Kidney capillary endothelial cell (primary cell): ENCODE results near the gene FAM83C.
A peak's percentile ranks its signal among the peaks of the same experiment; 100 is the strongest.

Source experiments
- DNase-seq: peaks from one replicate; pipeline ENCODE4 v3.0.0-alpha.2; 2018; ENCODE audit warnings: low spot score

FAM83C gene

DNA sequence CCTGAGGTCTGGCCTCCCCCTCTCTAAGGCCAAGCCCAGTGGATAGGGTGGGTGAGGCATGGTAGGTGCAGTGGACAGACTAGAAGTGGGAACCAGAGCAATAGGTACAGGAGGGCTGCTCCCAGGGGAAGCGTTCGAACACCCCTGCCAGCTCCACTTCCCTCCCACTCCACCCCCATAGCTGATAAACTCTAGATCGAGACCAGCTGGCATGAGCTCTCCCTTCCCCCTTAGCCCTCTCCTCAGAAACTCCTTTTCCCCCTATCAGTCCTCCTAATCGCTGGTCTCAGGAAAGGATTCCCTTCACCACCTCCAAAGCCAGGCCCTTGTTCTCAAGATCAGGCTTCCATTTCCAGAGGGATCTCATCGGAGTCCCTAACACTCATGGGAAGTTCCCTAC is 6.0 kb upstream of the FAM83C start:
- no peak for DNase-seq

DNA sequence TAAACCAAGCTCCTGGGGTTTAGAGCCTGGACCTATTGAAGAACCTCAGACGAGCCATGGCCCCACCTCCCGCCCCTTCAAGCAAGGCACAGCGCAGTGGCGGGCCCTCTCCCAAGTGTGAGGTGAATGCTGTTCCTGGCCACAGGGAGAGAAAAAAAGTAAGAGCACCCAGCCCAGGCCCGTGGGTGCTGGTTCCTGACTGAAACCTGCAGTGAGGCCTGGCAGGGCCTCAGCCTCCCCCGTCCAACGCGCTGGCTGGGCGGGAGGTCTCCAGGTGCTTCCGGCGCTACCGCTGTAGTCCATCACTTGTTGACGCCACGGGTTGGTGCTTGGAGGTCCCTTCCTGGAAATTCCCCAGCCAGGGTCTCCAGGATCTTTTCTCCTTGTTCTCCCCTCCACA is 5.5 kb upstream of the FAM83C start:
- DNase-seq: no peak

DNA sequence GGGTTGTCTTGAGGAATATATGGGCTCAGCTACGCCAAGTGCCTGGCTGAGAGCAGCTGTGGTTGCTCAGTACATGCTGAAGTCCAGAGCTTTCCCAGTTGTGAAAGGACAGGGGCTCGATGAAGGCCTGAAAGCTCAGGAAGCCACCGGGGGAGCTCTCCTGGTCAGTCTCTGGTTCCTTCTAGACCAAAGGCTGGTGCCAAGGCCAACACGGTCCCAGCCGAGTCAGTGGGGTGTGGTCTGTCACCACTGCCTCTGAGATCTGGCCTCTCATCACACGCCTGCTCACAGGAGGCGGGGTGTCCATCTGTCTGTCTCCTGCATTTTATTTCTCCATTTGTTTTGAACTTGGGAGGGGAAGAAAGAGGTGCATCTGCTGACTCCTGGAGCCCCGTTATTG is 4.9 kb upstream of the FAM83C start:
- DNase-seq: no peak

DNA sequence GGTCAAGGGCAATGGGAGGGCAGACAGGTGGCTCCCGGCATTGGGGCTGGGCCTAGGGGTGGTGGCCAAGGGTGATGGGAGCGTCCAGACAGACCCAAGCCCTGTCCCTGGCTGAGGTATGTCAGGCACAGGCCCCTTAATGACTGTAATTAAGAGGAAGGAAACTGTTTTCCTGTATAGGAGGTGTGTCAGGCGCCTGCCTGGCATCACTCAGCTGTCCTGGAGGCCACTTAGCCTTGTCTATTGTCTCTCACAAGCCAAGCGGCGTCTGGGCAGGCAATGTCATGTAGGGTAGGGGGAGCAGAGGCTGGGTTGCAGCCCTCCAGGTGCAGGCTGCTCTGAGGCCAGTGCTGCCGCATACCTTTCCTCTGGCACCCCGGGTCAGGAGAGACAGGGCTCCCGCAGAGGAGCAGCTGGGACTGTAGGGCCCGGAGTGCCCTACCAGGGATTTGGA is 3.9 kb upstream of the FAM83C start:
- DNase-seq: peak; percentile 74

DNA sequence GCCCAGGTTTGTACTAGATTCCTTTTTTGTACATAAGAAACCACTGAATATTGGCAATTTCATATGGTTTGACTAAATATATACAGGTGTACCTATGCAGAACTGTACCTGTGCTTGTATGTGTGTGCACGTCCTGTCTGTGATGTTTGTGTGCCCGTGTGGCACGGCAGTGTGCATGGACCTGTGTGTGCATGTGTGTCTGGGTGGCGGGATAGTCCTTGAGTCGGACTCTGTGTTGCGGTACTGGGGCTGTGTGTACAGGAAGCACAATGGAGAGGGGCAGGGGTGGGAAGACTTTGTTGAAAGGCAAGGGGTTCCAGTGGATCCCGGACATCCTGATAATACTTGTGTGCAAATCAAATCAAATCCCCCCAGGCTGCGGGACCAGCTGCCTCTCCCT is 3.4 kb upstream of the FAM83C start:
- no peak for DNase-seq

DNA sequence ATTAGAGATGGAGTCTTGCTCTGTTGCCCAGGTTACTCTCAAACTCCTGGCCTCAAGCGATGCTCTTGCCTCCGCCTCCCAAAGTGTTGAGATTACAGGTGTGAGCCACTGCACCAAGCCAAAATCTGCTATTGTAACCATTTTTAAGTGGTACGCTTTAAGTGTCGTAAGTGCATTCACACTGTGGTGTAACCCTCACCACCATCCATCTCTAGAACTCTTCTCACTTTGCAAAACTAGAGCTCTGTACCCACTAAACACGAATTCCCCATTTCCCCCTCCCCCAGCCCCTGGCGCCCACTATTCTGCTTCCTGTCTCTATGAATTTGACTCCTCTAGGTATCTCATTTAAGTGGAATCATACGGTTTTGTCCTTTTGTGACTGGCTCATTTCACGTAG is 2.8 kb upstream of the FAM83C start:
- no peak for DNase-seq

DNA sequence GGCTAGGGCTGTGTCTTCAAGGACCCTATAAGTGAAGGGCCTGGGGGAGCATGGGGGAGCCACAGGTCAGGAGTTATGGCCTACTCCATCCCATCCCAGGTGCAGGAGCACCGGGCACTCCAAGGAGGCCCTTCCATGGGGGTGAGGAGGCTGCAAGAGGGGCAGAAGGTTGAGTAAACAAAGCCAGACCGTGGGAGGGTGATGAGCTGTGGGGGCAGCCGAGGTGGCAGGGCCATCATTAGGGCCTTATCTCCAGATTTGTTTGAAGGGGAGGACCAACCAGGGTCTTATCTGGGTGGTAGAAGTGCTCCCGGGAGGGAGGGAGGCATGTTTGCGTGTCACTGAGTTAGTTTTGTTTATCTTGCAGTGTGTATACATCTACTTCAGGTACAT is 2.1 kb upstream of the FAM83C start:
- DNase-seq: no peak

DNA sequence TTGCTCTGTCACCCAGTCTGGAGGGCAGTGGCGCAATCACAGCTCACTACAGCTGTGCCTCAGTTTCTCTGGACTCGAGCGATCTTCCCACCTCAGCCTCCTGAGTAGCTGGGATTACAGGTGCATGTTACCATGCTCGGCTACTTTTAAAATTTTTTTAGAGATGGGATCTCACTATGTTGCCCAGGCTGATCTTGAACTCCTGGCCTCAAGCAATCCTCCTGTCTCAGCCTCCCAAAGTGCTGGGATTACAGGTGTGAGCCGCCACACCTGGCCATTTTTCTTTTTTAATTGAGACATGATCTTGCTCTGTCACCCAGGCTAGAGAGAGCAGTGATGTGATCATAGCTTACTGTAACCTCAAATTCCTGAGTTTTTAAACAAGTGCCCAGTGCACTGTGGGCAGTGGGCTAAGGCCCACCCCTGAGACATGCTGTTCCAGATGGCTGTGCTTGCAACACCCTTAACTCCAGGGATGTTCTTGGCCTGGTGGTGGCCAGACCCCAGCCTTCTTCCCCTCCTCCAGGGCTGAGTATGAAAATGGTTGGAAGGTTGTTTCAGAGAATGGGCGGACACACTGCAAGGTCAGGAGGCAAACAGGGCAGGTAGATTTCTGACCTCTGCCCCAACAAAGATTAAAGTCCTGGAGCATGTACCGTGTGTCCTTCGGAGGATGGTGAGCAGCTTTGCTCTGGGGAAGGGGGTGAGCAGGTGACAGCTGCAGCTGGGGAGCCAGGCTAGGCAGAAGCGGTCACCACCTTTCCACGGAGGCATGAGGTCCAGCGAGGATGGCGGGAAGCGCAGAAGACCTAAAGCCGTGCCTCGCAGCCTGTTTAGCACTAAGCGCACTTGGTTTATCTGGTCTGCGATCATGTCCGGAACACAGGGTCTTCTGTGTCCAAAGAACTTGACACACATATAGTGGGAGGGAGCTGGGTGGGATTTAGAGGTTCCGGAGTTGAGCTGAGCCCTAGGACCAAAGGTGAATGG is 1.4 kb upstream of the FAM83C start:
- no peak for DNase-seq

DNA sequence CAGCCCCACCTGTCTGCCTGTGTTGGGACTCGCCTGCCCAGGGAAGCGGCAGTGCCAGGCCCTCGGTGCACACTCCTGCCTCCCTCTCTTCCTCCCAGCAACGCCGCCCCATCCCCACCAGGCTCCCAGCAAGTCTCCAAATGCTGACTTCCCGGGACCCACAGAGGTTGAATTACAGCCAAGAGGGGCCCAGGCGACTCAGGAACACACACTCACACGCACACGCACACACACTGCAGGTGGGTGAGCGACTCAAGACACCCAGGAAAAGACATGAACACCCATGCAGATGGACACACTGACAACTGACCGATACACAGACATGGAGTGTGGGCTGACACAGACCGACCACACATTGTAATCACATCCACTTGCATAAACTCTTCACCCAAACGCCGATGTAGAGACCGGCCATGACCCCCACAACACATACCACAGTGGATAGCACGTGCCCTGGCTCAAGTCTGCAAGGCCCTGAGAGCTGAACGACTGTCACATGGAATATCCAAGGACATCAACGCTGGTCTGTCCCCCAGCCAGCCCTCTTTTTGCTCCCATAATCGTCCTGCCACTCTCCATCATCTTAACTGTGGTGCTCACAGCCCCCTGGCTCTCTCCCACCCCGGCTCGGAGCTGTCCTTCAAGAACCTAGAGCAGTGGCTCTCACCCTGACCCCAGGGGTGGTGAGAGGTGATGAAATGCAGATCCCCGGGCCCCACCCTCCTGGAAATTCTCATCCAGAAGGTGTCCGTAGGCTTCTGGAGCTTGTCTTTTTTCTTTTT is 470 bp upstream of the FAM83C start:
- no peak for DNase-seq

DNA sequence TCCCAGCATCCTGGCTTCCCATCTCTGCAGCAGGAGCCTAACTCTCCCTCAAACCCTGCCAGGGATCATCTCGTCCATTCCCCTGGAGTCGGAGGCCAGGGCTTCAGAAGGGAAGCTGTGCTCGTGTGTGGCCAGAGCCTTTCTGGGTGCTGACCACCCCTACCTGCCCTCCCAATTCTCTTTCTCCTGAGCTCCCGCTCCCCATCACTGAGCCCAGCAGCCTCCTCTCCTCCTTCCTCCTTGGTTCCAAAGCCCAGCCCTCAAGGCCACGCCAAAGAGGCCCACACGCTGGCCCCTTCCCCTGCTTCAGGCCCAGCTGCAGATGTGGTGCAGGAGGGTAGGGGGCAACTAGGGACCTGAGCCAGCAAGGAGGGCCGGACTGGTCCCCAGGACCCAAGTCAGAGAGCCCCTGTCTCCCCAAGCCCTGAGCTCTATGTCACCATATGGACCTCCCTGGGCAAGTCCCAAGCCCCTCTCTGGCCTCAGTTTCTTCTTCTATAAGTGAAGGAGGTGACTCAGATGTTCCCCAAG is 1.3 kb downstream of the FAM83C start:
- no peak for DNase-seq

DNA sequence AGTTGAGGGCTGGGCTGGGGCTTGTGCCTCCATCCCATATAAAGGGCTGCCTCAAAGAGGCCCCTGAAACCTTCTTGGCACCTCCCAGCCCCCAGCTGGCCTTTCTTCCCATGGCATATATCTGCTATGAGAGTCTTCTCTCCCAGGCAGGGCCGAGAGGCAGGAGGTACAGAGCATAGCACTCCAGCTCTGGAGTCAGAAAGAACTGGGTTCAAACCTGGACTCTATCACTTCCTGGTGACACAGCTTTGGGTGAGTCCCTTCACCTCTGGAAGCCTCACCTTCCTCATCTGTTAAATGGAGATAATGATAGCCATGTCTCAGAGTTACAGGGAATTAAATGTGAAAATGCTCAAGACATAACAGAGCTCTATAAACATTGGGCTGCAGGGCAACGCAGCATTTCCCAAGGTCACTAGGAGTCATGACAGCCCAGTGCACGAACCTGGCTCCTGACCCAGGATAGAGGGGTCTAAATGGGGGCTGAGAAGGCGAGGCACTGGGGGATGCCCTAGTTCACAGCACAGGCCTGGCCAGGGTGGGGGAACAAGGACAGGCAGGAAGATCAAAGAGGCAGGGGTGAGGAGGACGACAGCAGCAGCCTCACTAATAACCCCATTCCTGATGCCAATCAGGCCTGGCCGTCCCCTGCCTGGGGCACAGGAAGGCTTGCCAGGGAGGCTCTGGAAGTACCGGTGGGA is 1.9 kb downstream of the FAM83C start:
- DNase-seq: no peak

DNA sequence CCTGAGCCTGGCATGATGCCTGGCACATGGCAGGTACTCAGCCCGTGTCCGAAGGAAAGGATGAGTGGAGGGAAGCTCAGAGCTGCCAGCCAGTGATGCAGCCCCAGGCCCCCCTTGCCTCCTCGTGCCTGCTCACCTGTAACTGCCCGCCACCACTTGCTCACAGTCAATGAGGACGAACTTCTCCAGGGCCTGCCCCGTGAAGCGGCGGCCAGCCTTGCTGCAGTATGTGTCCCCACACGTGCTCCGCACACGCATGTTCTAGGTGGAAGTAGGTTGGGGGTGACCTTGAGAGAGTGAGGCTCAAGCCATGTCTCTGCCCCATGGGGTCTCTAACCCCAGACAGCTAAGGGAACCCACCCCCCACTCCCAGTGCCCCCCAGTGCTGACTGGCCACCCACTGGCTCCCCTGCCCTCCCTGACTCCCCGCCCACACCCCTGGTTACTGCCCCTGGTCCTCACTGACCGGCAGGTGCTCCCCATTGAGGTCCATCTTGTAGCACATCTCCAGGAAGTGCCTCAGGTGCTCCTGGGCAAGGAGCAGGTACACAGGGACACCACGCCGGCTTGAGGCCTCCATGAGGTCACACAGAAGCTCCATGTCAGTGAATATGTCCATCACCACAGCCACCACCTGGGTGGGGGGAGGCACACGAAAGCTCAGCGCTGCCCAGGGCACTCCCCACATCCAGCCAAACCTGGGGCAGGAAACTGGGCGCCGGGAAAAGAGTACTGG is 3.7 kb downstream of the FAM83C start:
- no peak for DNase-seq

DNA sequence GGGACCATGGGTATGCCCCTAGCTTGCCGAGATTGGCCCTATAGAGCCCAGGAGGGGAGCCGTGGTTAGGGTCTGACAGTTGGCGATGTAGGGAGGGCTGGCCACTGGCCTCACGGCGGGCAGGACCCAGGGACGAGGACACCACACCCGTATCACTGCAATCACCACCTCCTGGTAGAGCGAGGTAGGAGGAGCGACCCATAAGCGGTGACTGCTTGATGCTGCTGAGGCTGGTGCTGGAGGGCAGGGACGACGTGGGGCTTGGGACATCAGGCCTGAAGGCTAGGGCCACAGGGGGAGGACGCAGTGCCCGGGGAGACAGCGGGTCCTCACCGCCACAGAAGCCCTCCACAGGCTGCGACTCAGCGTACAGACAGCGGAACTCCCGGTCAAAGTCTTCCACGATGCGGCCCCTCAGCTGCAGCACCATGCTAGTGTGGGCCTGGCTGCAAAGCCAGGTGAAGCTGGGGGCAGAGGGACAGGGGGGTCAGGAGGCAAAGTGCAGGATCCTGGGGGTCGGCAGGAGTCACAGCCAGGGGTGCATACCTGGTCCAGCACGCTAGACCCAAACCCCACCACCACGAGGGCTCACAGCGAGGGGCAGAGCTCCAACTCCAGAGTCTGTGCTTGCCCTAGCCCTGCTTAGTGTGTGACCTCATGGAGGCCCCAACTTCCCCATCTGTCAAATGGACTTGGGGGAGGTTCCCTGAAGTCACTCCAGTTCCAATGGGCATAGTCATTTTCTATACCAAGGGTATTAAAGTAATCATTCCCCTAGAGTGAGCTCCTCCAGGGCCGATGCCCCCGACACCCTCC is 4.5 kb downstream of the FAM83C start:
- no peak for DNase-seq

DNA sequence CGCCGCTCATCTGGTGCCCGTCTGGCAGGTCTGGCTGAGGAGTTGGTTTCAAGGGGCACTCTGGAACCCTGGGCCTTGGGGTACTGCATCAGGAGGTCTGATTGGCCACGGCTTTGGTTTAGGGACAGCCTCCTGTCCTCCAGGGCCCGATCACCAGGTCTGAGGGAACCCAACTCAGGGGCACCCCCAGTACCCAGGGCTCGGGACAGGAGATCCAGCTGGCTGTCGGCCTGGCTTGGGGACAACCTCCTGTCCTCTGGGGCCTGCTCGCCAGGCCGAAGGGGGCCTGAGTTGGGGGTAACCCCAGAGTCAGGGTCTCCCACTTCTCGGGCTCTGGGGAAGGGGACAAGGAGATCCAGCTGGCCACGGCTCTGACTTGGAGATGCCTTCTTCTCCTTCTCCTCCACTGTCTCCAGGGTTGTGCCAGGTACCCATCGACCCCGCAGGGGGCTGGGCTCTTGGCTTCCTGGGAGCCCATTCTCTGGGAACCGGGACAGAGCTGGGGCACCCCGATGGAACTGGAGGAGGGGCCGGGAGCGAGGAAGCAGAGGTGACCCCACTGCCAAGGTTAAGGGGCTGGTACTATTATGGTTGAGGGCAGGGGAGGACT is 5.2 kb downstream of the FAM83C start:
- no peak for DNase-seq

DNA sequence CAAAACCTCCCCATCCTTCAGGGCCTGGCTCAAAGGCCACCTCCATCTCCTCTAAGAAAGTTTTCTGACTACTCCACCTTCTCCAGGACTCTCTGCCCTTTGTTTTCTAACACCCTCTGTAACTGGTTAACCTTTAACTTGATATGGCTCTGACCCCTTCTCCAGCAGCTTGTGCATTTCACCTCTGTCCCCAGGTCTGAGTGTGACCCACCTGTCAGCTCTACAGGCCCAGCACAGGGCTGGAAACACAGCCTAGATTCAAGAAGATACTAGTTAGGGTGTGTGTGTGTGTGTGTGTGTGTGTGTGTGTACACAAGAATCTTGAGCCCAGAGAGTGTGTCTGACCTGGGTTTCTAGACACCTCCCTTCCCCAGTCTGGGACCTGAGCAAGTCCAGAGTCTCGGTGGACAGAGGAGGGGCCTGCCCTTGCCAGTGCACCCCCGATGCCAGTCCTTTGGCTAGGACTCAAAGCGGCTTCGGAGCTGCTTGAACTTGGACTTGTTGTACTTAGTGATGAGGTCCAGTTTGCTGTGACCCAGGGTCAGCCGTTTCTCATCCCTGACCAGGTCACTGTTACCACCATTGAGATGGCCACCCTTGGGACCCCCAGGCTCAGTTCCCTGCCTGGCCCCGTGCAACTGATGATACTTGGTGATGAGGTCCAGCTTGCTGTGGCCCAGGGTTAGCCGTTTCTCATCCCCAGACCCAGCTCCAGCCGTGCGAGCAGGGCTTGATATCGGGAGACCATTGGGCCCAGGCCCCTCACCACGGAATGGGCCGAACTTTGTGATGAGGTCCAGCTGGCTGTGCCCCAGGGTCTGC is 5.9 kb downstream of the FAM83C start:
- no peak for DNase-seq

DNA sequence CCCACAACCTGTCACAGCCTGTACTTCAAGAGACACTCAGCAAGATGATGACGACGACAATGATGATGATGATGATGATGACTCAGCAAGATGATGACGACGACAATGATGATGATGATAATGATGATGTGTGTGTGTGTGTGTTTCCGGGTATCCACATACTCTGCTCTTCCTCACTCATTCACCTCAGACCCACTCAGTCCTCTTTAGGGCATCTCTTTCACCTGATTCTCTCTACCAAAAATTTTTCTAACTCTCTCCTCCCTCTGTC is 6.5 kb downstream of the FAM83C start:
- no peak for DNase-seq

DNA sequence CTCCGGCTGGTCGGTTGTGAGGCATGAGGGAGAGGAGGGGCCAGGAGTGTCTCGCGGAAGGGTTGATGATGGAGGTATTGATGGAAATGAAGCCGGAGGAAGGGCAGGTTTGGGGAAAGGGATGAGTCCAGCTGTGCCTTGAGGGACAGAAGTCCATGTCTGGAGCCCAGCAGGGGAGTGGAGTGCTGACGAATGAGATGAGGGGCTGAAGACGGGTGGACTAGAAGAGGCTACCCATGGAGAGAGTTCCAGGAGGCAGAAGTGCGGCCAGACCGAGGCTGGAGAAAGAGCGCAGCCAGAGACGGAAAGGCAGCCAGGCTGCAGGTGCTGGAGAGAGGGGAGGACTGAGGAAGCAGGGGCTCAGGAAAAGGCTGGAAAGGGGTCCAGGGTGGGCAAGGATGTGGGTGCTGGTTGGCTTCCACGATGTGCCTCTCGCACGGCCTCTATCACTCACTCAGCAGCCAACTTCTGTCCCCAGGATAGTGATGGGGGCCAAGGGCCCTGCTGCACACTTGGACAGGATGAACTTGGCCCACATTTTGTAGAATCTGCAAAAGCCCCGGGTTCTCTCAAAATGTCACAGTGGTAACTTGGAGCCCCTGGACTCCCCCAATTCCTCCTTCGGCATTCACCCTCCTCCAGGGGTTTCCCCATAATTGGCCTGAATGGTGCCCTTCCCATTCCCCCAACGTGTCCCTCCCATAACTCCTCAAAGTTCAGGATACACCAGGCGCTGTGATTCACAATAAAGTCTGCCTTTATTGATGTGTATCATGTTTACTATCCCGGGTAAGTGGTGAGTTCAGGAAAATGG is 7.0 kb downstream of the FAM83C start:
- DNase-seq: no peak

DNA sequence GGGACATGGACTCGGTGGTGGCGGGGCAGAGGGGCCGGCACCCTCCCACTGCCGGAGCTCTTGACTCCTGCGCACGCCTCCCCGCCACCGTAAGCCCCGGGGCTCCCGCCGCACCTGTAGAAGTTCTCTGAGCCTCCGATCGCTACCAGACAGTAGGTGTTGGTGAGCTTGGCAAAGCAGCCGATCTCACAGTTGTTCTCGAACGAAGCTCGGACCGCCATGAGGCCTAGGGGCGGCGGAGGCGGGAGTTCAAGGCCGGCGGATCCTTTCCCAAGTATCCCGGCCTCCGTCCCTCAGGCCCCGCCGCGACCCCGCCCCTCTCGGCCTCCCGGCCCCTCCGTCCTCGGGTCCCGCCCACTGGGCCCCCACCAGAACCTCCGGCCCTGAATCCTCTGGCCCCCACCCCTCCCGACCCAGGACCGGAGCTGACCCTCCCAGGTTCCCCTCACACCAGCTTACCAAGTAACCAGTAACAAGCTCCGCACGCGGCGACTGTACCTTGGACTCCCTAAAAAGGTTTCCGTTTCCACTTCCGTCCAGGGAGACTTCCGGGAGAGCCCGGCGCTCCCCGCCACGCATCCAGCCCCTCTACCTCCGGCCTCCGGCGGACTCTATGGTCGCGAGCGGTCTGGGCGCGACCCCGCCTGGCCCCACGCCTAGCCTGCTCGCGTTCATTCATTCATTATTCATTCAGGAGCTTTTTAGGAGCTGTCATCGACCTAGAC is 7.8 kb downstream of the FAM83C start, which contains the start of gene EIF6:
EIF6 (minus strand) TSS at position 506 of the 725 bp plus-strand sequence; CDS start at position 221, 285 bp downstream.
- DNase-seq: peak; percentile 86
